ENCODE results near the gene TMEM129.

The TMEM129 gene

DNA sequence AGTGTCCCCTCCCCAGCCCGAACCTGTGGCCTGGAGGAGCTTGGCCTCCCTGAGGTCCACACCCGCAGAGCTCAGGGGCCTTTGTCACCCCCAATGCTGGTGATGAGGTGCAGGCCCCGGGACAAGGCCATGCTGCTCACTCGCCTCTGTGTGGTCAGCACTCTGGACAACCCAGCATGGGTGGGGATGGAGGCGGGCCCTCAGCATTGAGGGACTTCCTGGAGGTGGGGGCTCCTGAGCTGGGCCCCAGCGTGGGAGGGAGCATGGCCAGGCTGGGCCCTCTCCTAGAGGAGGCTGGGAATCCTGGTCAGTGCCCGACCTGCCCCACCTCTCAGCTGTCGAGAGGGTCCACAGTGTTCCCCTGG is 30.8 kb upstream of the TMEM129 start:
- 78% methylated on average over 8 of the region's 8 CpGs for WGBS, 2 experiments
- H3K4me1 ChIP-seq (ENCODE audit: control insufficient read depth, insufficient read depth, low read length): peaks cover 30% of the 10 kb centered on the region
- H3K4me3 ChIP-seq (ENCODE audit: insufficient read depth, low read depth, low read length): no peak overlapping the region
- no peaks in the 10 kb centered on the region for H3K36me3 ChIP-seq (ENCODE audit: control insufficient read depth, insufficient read depth, low read length)
- no peak overlapping the region for H3K27ac ChIP-seq (ENCODE audit: insufficient read depth, low read depth, low read length, poor library complexity, severe bottlenecking)
- H3K9me3 ChIP-seq (ENCODE audit: control insufficient read depth, low read length): no peaks in the 10 kb centered on the region
- H3K27me3 ChIP-seq (ENCODE audit: control insufficient read depth, insufficient read depth, low read length, poor library complexity, severe bottlenecking): peaks cover 3% of the 10 kb centered on the region

DNA sequence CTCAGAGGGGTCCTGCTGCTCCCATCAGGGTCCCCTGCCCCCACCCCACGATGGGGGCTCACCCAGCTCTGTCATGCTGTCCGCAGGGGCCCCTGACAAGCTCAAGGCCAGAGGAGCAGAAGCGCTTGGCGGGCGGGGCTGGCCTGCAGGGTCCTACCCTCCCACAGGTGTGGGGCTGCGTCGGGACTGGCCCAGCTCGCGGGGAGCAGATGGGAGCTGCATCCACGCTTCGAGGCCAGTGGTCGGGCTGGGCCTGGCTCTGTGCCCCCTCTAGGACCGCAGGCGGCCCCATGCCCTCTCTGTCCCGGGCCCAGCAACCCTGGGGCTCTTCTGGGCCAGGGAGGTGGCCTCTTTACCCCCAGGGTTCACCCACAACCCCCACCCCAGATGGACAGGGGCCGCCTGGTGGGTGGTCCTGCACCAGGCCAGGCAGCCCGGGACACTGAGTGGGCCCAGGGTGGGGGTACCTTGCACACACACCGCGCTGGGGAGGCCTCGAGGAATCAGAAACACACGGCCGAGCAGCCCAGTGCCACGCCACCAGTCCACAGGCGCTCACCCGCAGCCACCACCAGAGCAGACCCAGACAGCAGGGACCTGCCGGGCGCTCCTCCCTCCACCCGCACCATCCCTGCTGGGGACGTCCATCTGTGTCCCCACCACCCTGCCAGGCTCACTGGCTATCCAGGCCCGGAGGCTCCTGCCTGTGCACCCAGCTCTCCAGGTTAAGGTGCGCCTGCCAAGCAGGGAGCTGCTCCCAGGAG is 30.2 kb upstream of the TMEM129 start:
- WGBS, 2 experiments: 88 to 90% methylated on average over 31 of the region's 31 CpGs
- Histone ChIP-seq H3K27me3 (ENCODE audit: control insufficient read depth, insufficient read depth, low read length, poor library complexity, severe bottlenecking) (peaks cover 3% of the 10 kb centered on the region), H3K4me3 (ENCODE audit: insufficient read depth, low read depth, low read length) (no peak overlapping the region)

DNA sequence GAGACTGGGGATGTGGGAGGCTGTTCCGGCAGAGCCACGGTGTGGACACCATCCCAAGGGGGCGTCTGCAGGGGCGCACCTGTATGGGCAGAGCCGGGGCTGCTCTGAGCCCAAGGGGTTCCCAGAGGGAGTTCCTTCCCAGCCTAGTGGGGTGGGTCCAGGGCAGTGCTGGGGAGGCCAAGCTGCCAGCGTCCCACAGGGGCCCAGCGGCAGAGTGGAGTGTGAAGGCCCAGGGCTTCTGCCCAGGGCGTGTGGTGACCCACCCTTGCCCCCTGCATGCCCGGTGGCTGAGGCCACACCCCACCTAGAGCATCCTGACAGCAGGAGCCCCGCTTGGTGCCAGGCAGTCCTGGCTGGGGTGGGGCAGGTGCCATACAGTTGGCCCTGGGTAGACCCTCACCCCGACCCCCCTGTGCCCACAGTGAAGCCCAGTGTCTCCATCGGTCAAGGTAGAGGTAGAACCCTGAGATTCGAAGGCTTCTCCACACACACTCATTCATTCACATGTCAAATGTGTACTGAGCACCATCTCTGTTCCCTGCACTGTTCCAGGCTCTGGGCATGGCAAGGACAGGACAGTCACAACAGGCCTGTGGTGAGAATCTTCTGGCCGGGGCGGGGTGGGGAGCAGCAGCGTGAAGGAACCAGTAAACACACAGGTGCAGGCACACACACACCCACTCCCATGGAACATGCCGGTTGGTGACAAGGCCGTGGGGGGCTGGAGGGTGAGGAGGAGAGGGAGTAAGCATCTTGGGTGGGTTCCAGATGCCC is 29.4 kb upstream of the TMEM129 start:
- Histone ChIP-seq H3K27ac (ENCODE audit: insufficient read depth, low read depth, low read length, poor library complexity, severe bottlenecking) (no peak overlapping the region), H3K36me3 (ENCODE audit: control insufficient read depth, insufficient read depth, low read length) (no peaks in the 10 kb centered on the region), H3K9me3 (ENCODE audit: control insufficient read depth, low read length) (no peaks in the 10 kb centered on the region), H3K4me3 (ENCODE audit: insufficient read depth, low read depth, low read length) (no peak overlapping the region), H3K27me3 (ENCODE audit: control insufficient read depth, insufficient read depth, low read length, poor library complexity, severe bottlenecking) (peaks cover 3% of the 10 kb centered on the region), H3K4me1 (ENCODE audit: control insufficient read depth, insufficient read depth, low read length) (peaks cover 35% of the 10 kb centered on the region)
- 94% methylated on average over 18 of the region's 18 CpGs for WGBS, 2 experiments

More for the DNA sequence above, 30.2 kb upstream of the TMEM129 start:
- no peak overlapping the region for H3K27ac ChIP-seq (ENCODE audit: insufficient read depth, low read depth, low read length, poor library complexity, severe bottlenecking)
- peaks cover 35% of the 10 kb centered on the region for H3K4me1 ChIP-seq (ENCODE audit: control insufficient read depth, insufficient read depth, low read length)
- H3K36me3 ChIP-seq (ENCODE audit: control insufficient read depth, insufficient read depth, low read length): no peaks in the 10 kb centered on the region
- no peaks in the 10 kb centered on the region for H3K9me3 ChIP-seq (ENCODE audit: control insufficient read depth, low read length)

DNA sequence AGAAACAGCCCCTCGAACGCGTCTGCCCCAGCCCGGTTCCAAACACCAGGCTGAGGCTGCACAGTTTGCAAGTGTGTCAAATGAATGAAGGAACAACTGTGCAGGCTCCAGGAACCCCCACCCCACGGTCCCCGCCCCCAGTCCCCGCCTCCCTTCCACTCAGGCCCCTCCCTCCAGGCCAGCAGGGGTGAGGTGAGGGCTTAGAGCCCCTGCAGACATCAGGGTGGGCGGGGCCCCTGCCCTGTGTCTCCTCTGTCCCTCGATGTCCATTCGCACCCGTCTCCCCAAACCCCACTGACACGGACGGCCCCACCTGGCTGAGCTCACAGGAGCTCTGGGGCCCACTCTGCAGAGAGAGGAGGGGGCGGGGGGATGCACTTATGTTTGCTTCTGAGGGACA is 28.7 kb upstream of the TMEM129 start:
- H3K9me3 ChIP-seq (ENCODE audit: control insufficient read depth, low read length): no peaks in the 10 kb centered on the region
- H3K4me3 ChIP-seq (ENCODE audit: insufficient read depth, low read depth, low read length): no peak overlapping the region
- H3K27me3 ChIP-seq (ENCODE audit: control insufficient read depth, insufficient read depth, low read length, poor library complexity, severe bottlenecking): peaks cover 3% of the 10 kb centered on the region
- 72 to 78% methylated on average over 12 to 14 of the region's 14 CpGs for WGBS, 2 experiments
- H3K36me3 ChIP-seq (ENCODE audit: control insufficient read depth, insufficient read depth, low read length): peaks cover 4% of the 10 kb centered on the region
- H3K27ac ChIP-seq (ENCODE audit: insufficient read depth, low read depth, low read length, poor library complexity, severe bottlenecking): no peak overlapping the region
- H3K4me1 ChIP-seq (ENCODE audit: control insufficient read depth, insufficient read depth, low read length): peaks cover 35% of the 10 kb centered on the region

DNA sequence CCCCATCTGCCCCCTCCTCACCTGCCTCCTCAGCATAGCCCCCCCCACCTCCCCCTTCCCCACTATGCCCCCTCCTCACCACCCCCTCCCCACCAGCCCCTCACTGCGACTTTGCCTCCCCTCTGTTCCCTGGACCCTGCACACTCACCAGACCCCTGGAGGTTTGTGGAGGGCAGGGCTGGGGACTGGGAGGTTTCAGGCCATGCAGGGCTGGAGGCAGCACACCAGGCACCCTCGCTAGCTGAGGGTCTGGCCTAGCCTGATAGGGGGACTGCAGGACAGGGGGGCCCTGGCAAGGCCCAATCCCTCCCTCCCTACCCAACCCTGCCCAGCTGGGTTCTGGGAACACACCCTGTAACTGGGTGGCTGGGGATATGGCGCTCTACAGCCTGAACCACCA is 28.2 kb upstream of the TMEM129 start:
- H3K36me3 ChIP-seq (ENCODE audit: control insufficient read depth, insufficient read depth, low read length): peaks cover 9% of the 10 kb centered on the region
- 47 to 61% methylated on average over 3 of the region's 3 CpGs for WGBS, 2 experiments
- peaks cover 32% of the 10 kb centered on the region for H3K4me1 ChIP-seq (ENCODE audit: control insufficient read depth, insufficient read depth, low read length)
- H3K27me3 ChIP-seq (ENCODE audit: control insufficient read depth, insufficient read depth, low read length, poor library complexity, severe bottlenecking): peaks cover 3% of the 10 kb centered on the region
- H3K4me3 ChIP-seq (ENCODE audit: insufficient read depth, low read depth, low read length): no peak overlapping the region
- no peak overlapping the region for H3K27ac ChIP-seq (ENCODE audit: insufficient read depth, low read depth, low read length, poor library complexity, severe bottlenecking)
- H3K9me3 ChIP-seq (ENCODE audit: control insufficient read depth, low read length): no peaks in the 10 kb centered on the region

DNA sequence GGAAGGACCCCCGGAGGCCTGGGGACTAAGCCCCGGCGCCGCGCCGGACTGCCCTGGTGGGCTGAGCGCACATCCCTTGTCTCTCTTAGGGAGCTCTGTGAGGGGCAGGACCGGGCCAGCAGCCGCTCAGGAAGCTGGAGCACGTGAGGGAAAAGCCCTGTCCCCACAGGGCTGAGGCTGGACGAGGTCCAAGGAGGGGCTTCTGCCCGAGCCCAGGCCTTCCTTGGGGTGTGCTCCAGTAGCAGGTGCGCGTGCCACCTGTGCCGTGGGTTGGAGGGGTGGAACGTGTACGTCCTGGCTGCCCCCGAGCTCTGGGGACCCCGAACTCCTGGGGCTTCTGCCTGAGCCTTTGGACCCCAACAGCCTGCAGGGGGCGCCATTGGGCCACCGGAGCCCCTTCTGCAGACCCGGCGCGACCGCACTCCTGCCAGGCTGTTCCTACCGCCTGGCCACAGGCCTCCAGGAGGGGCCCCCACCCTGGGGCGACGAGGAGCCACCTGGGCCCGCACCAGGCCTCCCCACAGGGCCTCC is 27.4 kb upstream of the TMEM129 start:
- H3K27me3 ChIP-seq (ENCODE audit: control insufficient read depth, insufficient read depth, low read length, poor library complexity, severe bottlenecking): peaks cover 3% of the 10 kb centered on the region
- WGBS, 2 experiments: 13% methylated on average over 29 of the region's 29 CpGs
- H3K9me3 ChIP-seq (ENCODE audit: control insufficient read depth, low read length): no peaks in the 10 kb centered on the region
- H3K27ac ChIP-seq (ENCODE audit: insufficient read depth, low read depth, low read length, poor library complexity, severe bottlenecking): no peak overlapping the region
- peaks cover 16% of the 10 kb centered on the region for H3K36me3 ChIP-seq (ENCODE audit: control insufficient read depth, insufficient read depth, low read length)
- H3K4me1 ChIP-seq (ENCODE audit: control insufficient read depth, insufficient read depth, low read length): peaks cover 27% of the 10 kb centered on the region
- H3K4me3 ChIP-seq (ENCODE audit: insufficient read depth, low read depth, low read length): no peak overlapping the region

DNA sequence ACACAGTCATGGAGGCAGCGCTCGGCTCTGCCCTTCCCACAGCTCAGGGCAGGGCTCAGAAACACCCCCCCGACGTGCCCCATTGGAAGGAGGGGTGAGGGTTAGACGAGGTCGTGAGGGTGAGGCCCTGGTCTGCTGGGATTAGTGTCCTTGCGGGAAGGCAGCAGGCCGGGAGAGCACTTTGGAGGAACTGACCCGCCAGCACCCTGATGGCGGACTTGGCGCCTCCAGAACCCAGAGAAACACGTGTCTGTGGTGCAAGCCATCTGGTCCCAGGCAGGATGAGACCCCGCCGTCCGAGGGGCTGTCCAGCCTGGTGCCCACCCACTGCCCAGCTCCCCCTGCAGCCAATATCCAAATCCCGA is 26.5 kb upstream of the TMEM129 start:
- Histone ChIP-seq H3K27me3 (ENCODE audit: control insufficient read depth, insufficient read depth, low read length, poor library complexity, severe bottlenecking) (peaks cover 3% of the 10 kb centered on the region), H3K27ac (ENCODE audit: insufficient read depth, low read depth, low read length, poor library complexity, severe bottlenecking) (no peak overlapping the region), H3K4me3 (ENCODE audit: insufficient read depth, low read depth, low read length) (no peak overlapping the region), H3K36me3 (ENCODE audit: control insufficient read depth, insufficient read depth, low read length) (peaks cover 19% of the 10 kb centered on the region), H3K9me3 (ENCODE audit: control insufficient read depth, low read length) (no peaks in the 10 kb centered on the region), H3K4me1 (ENCODE audit: control insufficient read depth, insufficient read depth, low read length) (peaks cover 25% of the 10 kb centered on the region)
- WGBS, 2 experiments: 92% methylated on average over 16 of the region's 16 CpGs

DNA sequence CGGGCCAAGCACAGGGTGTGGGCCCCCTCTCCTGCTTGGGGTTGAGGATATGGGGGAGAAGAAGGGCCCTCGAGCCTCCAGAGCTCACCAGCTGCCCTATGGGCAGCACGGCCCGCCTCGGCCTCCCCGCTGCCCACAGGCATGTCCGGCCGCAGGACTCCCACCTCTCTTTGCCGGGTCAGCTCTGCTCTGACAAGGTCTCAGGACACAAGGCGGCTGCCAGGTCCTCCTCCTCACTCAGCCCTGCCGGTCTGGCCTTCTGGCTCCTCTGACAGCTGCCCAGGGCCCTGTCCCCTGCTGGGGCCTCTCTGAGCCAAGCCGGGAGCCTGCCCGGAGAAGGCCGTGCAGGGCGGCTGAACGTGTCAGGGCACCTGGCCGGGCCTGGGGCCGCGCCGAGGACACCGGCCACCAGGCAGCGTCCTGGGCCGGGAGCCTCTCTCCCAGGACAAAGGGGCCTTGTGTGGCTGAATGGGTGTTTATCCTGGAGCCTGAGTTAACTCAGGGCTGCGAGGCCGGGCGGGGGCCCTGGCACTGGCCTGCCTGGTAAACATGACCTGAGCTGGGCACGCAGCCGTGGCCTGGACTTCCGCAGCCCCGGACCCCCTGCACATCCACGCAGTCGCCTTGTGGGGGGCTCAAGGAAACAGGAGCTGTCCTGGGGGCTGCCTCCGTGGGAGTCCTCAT is 25.9 kb upstream of the TMEM129 start:
- Histone ChIP-seq H3K4me3 (ENCODE audit: insufficient read depth, low read depth, low read length) (no peak overlapping the region), H3K27ac (ENCODE audit: insufficient read depth, low read depth, low read length, poor library complexity, severe bottlenecking) (no peak overlapping the region), H3K36me3 (ENCODE audit: control insufficient read depth, insufficient read depth, low read length) (peaks cover 23% of the 10 kb centered on the region), H3K27me3 (ENCODE audit: control insufficient read depth, insufficient read depth, low read length, poor library complexity, severe bottlenecking) (peaks cover 3% of the 10 kb centered on the region), H3K4me1 (ENCODE audit: control insufficient read depth, insufficient read depth, low read length) (peaks cover 20% of the 10 kb centered on the region), H3K9me3 (ENCODE audit: control insufficient read depth, low read length) (no peaks in the 10 kb centered on the region)
- 87 to 88% methylated on average over 33 of the region's 33 CpGs for WGBS, 2 experiments

DNA sequence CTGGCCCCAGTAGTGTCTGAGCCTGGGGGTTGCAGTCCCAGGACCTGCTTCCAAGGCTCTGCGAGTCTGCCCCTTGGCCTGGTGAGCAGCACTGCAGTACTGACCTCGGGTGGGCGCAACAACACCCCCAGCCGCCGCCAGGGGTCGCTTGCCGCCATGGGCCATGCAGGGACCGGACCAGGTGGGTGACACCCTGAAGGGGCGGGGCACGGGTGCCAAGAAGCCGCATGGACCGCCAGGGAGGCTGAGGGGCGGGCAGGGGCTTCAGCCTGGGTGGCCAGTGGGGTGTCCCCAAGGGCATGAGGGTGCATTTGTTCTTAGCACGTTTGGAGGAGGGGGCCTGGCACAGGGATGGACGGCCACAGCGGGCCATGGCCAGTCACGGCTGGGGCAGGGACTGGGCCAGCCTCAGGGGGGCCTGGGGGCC is 25.2 kb upstream of the TMEM129 start:
- no peaks in the 10 kb centered on the region for H3K9me3 ChIP-seq (ENCODE audit: control insufficient read depth, low read length)
- peaks cover 12% of the 10 kb centered on the region for H3K4me1 ChIP-seq (ENCODE audit: control insufficient read depth, insufficient read depth, low read length)
- WGBS, 2 experiments: 27 to 28% methylated on average over 17 of the region's 17 CpGs
- peaks cover 3% of the 10 kb centered on the region for H3K27me3 ChIP-seq (ENCODE audit: control insufficient read depth, insufficient read depth, low read length, poor library complexity, severe bottlenecking)
- H3K27ac ChIP-seq (ENCODE audit: insufficient read depth, low read depth, low read length, poor library complexity, severe bottlenecking): no peak overlapping the region
- H3K36me3 ChIP-seq (ENCODE audit: control insufficient read depth, insufficient read depth, low read length): peaks cover 31% of the 10 kb centered on the region
- H3K4me3 ChIP-seq (ENCODE audit: insufficient read depth, low read depth, low read length): no peak overlapping the region

DNA sequence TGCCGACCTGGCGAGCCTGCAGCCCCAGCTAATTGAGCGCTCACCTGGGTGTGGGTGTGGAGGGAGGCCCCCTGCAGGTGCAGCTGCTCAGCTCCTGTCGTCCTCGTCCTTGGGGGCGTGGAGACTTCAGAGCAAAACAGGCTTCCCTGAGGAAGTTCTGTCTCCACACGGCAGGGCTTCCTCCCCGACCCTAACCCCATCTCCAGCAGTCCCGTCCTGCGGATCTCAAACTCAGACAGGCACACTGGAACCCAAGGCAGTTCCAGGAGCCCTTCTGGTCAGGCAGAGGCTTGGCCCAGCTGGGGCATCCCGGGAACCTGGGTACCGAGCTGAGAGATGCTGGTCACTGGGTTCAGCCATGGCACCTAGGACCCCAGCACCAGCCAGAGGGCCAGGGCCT is 24.6 kb upstream of the TMEM129 start:
- Histone ChIP-seq H3K4me1 (ENCODE audit: control insufficient read depth, insufficient read depth, low read length) (peaks cover 12% of the 10 kb centered on the region), H3K4me3 (ENCODE audit: insufficient read depth, low read depth, low read length) (no peak overlapping the region), H3K9me3 (ENCODE audit: control insufficient read depth, low read length) (no peaks in the 10 kb centered on the region), H3K27ac (ENCODE audit: insufficient read depth, low read depth, low read length, poor library complexity, severe bottlenecking) (no peak overlapping the region), H3K36me3 (ENCODE audit: control insufficient read depth, insufficient read depth, low read length) (peaks cover 37% of the 10 kb centered on the region), H3K27me3 (ENCODE audit: control insufficient read depth, insufficient read depth, low read length, poor library complexity, severe bottlenecking) (peaks cover 3% of the 10 kb centered on the region)
- 84% methylated on average over 12 of the region's 12 CpGs for WGBS, 2 experiments

Measured in ectodermal cell (in vitro differentiated cells).